Left hindlimb (tissue), 1 donor: ENCODE data around the gene AEBP1.

ENCODE experiments used
- DNase-seq: peaks from one replicate; pipeline ENCODE4 v3.0.0-alpha.2; 2018

AEBP1 gene

GRCh38 chr7:44103923-44104859 lies at the start of gene AEBP1:
Gene AEBP1 (plus strand): TSS chr7:44104345. CDS start chr7:44104666, 321 bp downstream.
- peak; percentile 77 for DNase-seq

GRCh38 chr7:44056681-44057080 lies 47.5 kb upstream of the AEBP1 start:
- DNase-seq: peak; percentile 31

- peak; percentile 10 for DNase-seq
Observed at GRCh38 chr7:44057181-44057848, 46.8 kb upstream of the AEBP1 start.

GRCh38 chr7:44057849-44058758 lies 46.0 kb upstream of the AEBP1 start:
- peak; percentile 30 for DNase-seq

- DNase-seq: peak; percentile 20
Observed at GRCh38 chr7:44058759-44059218, 45.4 kb upstream of the AEBP1 start.

GRCh38 chr7:44059219-44060090 lies 44.7 kb upstream of the AEBP1 start:
- DNase-seq: peak; percentile 32

- DNase-seq: peak; percentile 23
Observed at GRCh38 chr7:44060091-44060947, 43.8 kb upstream of the AEBP1 start.

GRCh38 chr7:44060948-44061644 lies 43.0 kb upstream of the AEBP1 start:
- DNase-seq: peak; percentile 21

- peak; percentile 24 for DNase-seq
Observed at GRCh38 chr7:44061645-44062179, 42.4 kb upstream of the AEBP1 start.

- peak; percentile 31 for DNase-seq
Observed at GRCh38 chr7:44062180-44062902, 41.8 kb upstream of the AEBP1 start.

- DNase-seq: peak; percentile 26
Observed at GRCh38 chr7:44062903-44063295, 41.2 kb upstream of the AEBP1 start.

GRCh38 chr7:44063547-44063893 lies 40.6 kb upstream of the AEBP1 start:
- DNase-seq: peak; percentile 31

GRCh38 chr7:44063894-44064651 lies 40.1 kb upstream of the AEBP1 start:
- DNase-seq: peak; percentile 27

- peak; percentile 47 for DNase-seq
Observed at GRCh38 chr7:44064791-44065430, 39.2 kb upstream of the AEBP1 start.

- peak; percentile 82 for DNase-seq
Observed at GRCh38 chr7:44065431-44066110, 38.6 kb upstream of the AEBP1 start, which contains the start of gene PGAM2. Gene PGAM2 (minus strand): TSS chr7:44065567. CDS start chr7:44065529, 38 bp downstream.

- DNase-seq: no peak
Observed at GRCh38 chr7:44066111-44066460, 38.1 kb upstream of the AEBP1 start.

GRCh38 chr7:44066494-44067063 lies 37.6 kb upstream of the AEBP1 start:
- DNase-seq: peak; percentile 33
